ENCODE measurements around the gene C12orf60. TPM values are rescaled to one million over a fixed set of nuclear protein-coding genes. Genes with fewer than 3 reads are reported as not detected.

C12orf60 gene
- total RNA-seq, 1 experiment from 2014 or later = 1.9 TPM

GRCh38 chr12:14833952-14834351, 30.5 kb downstream of the C12orf60 start:
- Histone ChIP-seq H2BK15ac (ENCODE audit: low read depth, low read length) (no peak overlapping the region), H3K79me1 (ENCODE audit: insufficient read depth, low read depth, low read length, poor library complexity, severe bottlenecking) (no peaks in the 10 kb centered on the region), H2AFZ (ENCODE audit: low read length) (no peak overlapping the region), H4K20me1 (ENCODE audit: control insufficient read depth, insufficient read depth, insufficient read length) (no peaks in the 10 kb centered on the region), H4K5ac (ENCODE audit: insufficient read length, low read depth, low read length) (no peak overlapping the region), H3K56ac (ENCODE audit: insufficient read length, low read depth, low read length) (no peak overlapping the region), H3K9ac (ENCODE audit: extremely low read depth, insufficient read length, low read length) (no peak overlapping the region), H2AK5ac (ENCODE audit: insufficient read length, low read length) (no peak overlapping the region), H3K79me2 (ENCODE audit: insufficient read depth, low read length) (no peaks in the 10 kb centered on the region), H3K4me2 (ENCODE audit: insufficient read depth, insufficient read length, low read length) (no peak overlapping the region), H2BK5ac (ENCODE audit: insufficient read length, low read length) (no peak overlapping the region), H3K23me2 (ENCODE audit: insufficient read length, low read depth, low read length, poor library complexity, severe bottlenecking) (no peaks in the 10 kb centered on the region), H3K4ac (ENCODE audit: low read depth, low read length) (no peak overlapping the region), H3T11ph (ENCODE audit: low read length) (no peak overlapping the region), H3K27me3 (ENCODE audit: insufficient read depth, low read length) (no peaks in the 10 kb centered on the region), H3K27ac (ENCODE audit: insufficient read length, low read depth, low read length) (no peak overlapping the region), H3K9me3 (ENCODE audit: control insufficient read depth, low read depth, low read length) (no peaks in the 10 kb centered on the region), H3K14ac (ENCODE audit: insufficient read depth, low read length) (no peak overlapping the region), H2BK20ac (ENCODE audit: low read depth, low read length, poor library complexity, severe bottlenecking) (no peak overlapping the region), H3K4me1 (ENCODE audit: insufficient read depth, low read length) (no peaks in the 10 kb centered on the region), H4K8ac (replicated peaks; ENCODE audit: insufficient read length, low read depth, low read length) (no peak overlapping the region), H4K91ac (ENCODE audit: insufficient read length, low read depth, low read length) (no peak overlapping the region), H2BK12ac (ENCODE audit: insufficient read length, low read depth, low read length) (no peak overlapping the region), H3K23ac (ENCODE audit: insufficient read length, low read depth, low read length) (no peak overlapping the region), H2BK120ac (ENCODE audit: low read depth, low read length, poor library complexity, severe bottlenecking) (no peak overlapping the region), H3K18ac (ENCODE audit: insufficient read length, low read depth, low read length) (no peak overlapping the region)
- Mint-ChIP-seq H3K4me1 (peaks cover under 1 to 3% of the 10 kb centered on the region in 2 experiments; a peak in 2 of 4 replicates), H3K4me3 (no peak overlapping the region), H3K36me3 (ENCODE audit: insufficient read depth in 1 of 3, low read depth in 3 of 3) (peaks cover 0 to 1% (median 0%) of the 10 kb centered on the region in 3 experiments; a peak in 2 of 7 replicates), H3K27ac (no peak overlapping the region), H3K9me3 (peaks cover under 1 to 3% of the 10 kb centered on the region in 2 experiments; a peak in 4 of 5 replicates), H3K27me3 (ENCODE audit: low read depth) (no peaks in the 10 kb centered on the region)
- no peak for DNase-seq
- WGBS (ENCODE audit: extremely low coverage, insufficient read length, low lambda C conversion rate) = no CpG with 5 or more reads among the region's 1 CpG
- TF ChIP-seq CTCF (conservative IDR thresholded peaks at IDR 0.05) = no peak
